PC-9 (cell line): ENCODE measurements around the gene RAP2B. TPM values are rescaled to one million over a fixed set of nuclear protein-coding genes. Genes with fewer than 3 reads are reported as not detected.

Source experiments
- BruUV-seq: library from RNA; stranded (reverse); fragments of 400-500 nt; replicated peaks from 2 replicates; lab custom pipeline; 2021; lab: Mats Ljungman, UMichigan
- CTCF ChIA-PET: fragments of 300-600 bp; sonication (Branson Sonifier 250); formaldehyde crosslinking; loops from one replicate; lab custom pipeline; 2022; ENCODE audit warnings: antibody characterized with exemption; lab: Charles Lee
- POLR2A ChIA-PET: fragments of 300-600 bp; sonication (Branson Sonifier 250); formaldehyde crosslinking; loops from one replicate; lab custom pipeline; 2022; ENCODE audit warnings: antibody characterized with exemption; ENCODE audit not compliant: unreplicated experiment; lab: Charles Lee
- DNase-seq, 2 experiments: peaks; one replicate each; pipeline versions ENCODE4 v3.0.0 to v3.0.0-alpha.2; 2015 to 2022; ENCODE audit warnings: mixed read lengths in 1 of 2
- H2AFZ ChIP-seq: fragments of 200-600 bp; sonication (generic); 2 replicates; pipeline ENCODE4 v1.8.1; 2017; ENCODE audit warnings: antibody characterized with exemption
- H3F3A ChIP-seq: fragments of 200-600 bp; sonication (generic); 2 replicates; pipeline ENCODE4 v1.8.1; 2017; ENCODE audit warnings: antibody characterized with exemption, mild to moderate bottlenecking, low read depth; ENCODE audit not compliant: insufficient read depth
- H3K27ac ChIP-seq: fragments of 200-600 bp; sonication (generic); 2 replicates; pipeline ENCODE4 v1.6.1; 2016; ENCODE audit warnings: mixed run types
- H3K27me3 ChIP-seq: fragments of 200-600 bp; sonication (generic); 2 replicates; pipeline ENCODE4 v1.6.1; 2016; ENCODE audit warnings: low read depth, mixed run types; ENCODE audit not compliant: insufficient read depth
- H3K36me3 ChIP-seq: fragments of 200-600 bp; sonication (generic); 2 replicates; pipeline ENCODE4 v1.6.1; 2016; ENCODE audit warnings: low read depth, mixed run types
- H3K4me1 ChIP-seq: fragments of 200-600 bp; sonication (generic); replicated peaks from 2 replicates; pipeline ENCODE4 v1.6.1; 2016; ENCODE audit warnings: mixed run types; ENCODE audit not compliant: insufficient read depth
- H3K4me2 ChIP-seq: fragments of 200-600 bp; sonication (generic); 2 replicates; pipeline ENCODE4 v1.6.1; 2017; ENCODE audit warnings: mixed run types
- H3K4me3 ChIP-seq: fragments of 200-600 bp; sonication (generic); 2 replicates; pipeline ENCODE4 v1.6.1; 2016; ENCODE audit warnings: mixed run types
- H3K79me2 ChIP-seq: fragments of 200-600 bp; sonication (generic); 2 replicates; pipeline ENCODE4 v1.6.1; 2017; ENCODE audit warnings: low read depth, mixed run types
- H3K9me2 ChIP-seq: fragments of 200-600 bp; sonication (generic); 2 replicates; pipeline ENCODE4 v1.8.1; 2017; ENCODE audit warnings: mild to moderate bottlenecking; ENCODE audit not compliant: insufficient read depth
- H3K9me3 ChIP-seq: fragments of 200-600 bp; sonication (generic); 2 replicates; pipeline ENCODE4 v1.8.1; 2016; ENCODE audit warnings: low read depth; ENCODE audit not compliant: insufficient read depth
- H4K20me1 ChIP-seq: fragments of 200-600 bp; sonication (generic); 2 replicates; pipeline ENCODE4 v1.8.1; 2017; ENCODE audit not compliant: insufficient read depth
- EZH2 ChIP-seq: fragments of 200-600 bp; sonication (generic); IDR thresholded peaks from 2 replicates; pipeline ENCODE4 v1.8.0; 2017; ENCODE audit warnings: antibody characterized with exemption, low read depth
- intact Hi-C: fragments of 100-400 bp; cut with micrococcal nuclease; formaldehyde crosslinking; loops from one replicate; pipeline ENCODE4 v1.10.0; 2022; ENCODE audit not compliant: unreplicated experiment
- total RNA-seq: library from RNA; stranded (reverse); gene quantifications from 2 replicates; pipeline ENCODE4 v1.2.3, GENCODE V29; 2021
- TF ChIP-seq, protein P1 (sequence below): fragments of 200-600 bp; sonication (generic); conservative IDR thresholded peaks from 2 replicates; pipeline ENCODE4 v1.6.1; 2017; ENCODE audit warnings: mixed run types, antibody characterized with exemption, mild to moderate bottlenecking, moderate library complexity

The RAP2B gene
- total RNA-seq, 1 experiment from 2014 or later, result 31.1 TPM

- no peak for DNase-seq
- TF ChIP-seq, protein P1, sequence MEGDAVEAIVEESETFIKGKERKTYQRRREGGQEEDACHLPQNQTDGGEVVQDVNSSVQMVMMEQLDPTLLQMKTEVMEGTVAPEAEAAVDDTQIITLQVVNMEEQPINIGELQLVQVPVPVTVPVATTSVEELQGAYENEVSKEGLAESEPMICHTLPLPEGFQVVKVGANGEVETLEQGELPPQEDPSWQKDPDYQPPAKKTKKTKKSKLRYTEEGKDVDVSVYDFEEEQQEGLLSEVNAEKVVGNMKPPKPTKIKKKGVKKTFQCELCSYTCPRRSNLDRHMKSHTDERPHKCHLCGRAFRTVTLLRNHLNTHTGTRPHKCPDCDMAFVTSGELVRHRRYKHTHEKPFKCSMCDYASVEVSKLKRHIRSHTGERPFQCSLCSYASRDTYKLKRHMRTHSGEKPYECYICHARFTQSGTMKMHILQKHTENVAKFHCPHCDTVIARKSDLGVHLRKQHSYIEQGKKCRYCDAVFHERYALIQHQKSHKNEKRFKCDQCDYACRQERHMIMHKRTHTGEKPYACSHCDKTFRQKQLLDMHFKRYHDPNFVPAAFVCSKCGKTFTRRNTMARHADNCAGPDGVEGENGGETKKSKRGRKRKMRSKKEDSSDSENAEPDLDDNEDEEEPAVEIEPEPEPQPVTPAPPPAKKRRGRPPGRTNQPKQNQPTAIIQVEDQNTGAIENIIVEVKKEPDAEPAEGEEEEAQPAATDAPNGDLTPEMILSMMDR, result no peak
- no peak for TF ChIP-seq EZH2
- H3F3A ChIP-seq, result peaks cover 30% of the 10 kb centered on the region
- no peaks in the 10 kb centered on the region for H3K36me3 ChIP-seq
- H3K4me1 ChIP-seq, result peaks cover 22% of the 10 kb centered on the region
- H3K9me3 ChIP-seq, result no peaks in the 10 kb centered on the region
- intact Hi-C loops, result no loop called here
- no TSS peak for BruUV-seq
- no peak overlapping the region for H2AFZ ChIP-seq
- H3K27me3 ChIP-seq, result no peaks in the 10 kb centered on the region
- no peaks in the 10 kb centered on the region for H4K20me1 ChIP-seq
- H3K4me3 ChIP-seq, result no peak overlapping the region
- H3K4me2 ChIP-seq, result no peak overlapping the region
- H3K9me2 ChIP-seq, result no peaks in the 10 kb centered on the region
- ChIA-PET CTCF (interaction anchor here (0.6 kb wide), 1 partner anchor 8 kb away, joined by 5 read pairs; no protein-coding TSS in a partner anchor), POLR2A (interaction anchor here (0.7 kb wide), 1 partner anchor 522 kb away, joined by 3 read pairs; no protein-coding TSS in a partner anchor)
- H3K27ac ChIP-seq, result no peak overlapping the region
- H3K79me2 ChIP-seq, result peaks cover 11% of the 10 kb centered on the region
Observed at GRCh38 chr3:153158189-153158588, 3.8 kb upstream of the RAP2B start.

- peaks cover 21% of the 10 kb centered on the region for H3K79me2 ChIP-seq
- peak; percentile 61 to 95 for DNase-seq
- POLR2A ChIA-PET, result interaction anchor here (0.5 to 0.8 kb wide), 6 partner anchors 12 to 1854 kb away, joined by 3 to 8 read pairs (median 6); no protein-coding TSS in a partner anchor
Observed at GRCh38 chr3:153158961-153159735, 2.9 kb upstream of the RAP2B start.

More at GRCh38 chr3:153158961-153159735, 2.9 kb upstream of the RAP2B start:
- Histone ChIP-seq H2AFZ (peak overlapping the region; percentile 30; the same call in 1 of the 2 replicates), H3K27me3 (no peaks in the 10 kb centered on the region), H4K20me1 (peaks cover 5% of the 10 kb centered on the region), H3K4me3 (peak overlapping the region; percentile 97; the same call in 1 of the 2 replicates), H3K9me2 (no peaks in the 10 kb centered on the region), H3K4me1 (peaks cover 22% of the 10 kb centered on the region), H3F3A (peaks cover 30% of the 10 kb centered on the region), H3K4me2 (peak overlapping the region; percentile 76), H3K36me3 (no peaks in the 10 kb centered on the region), H3K9me3 (no peaks in the 10 kb centered on the region), H3K27ac (peak overlapping the region; percentile 93)
- TF ChIP-seq, protein P1, result no peak
- TF ChIP-seq EZH2, result no peak
- intact Hi-C loops, result loop anchor here (1.0 kb wide), 2 partner anchors 21 to 86 kb away; no protein-coding TSS in a partner anchor
- CTCF ChIA-PET, result interaction anchor here (1.2 kb wide), 2 partner anchors 108 to 116 kb away, joined by 3 read pairs; no protein-coding TSS in a partner anchor
- BruUV-seq, result no TSS peak
